Esophagus muscularis mucosa (tissue), 4 donors: ENCODE results near the gene PNPLA5. TPM values are rescaled to one million over a fixed set of nuclear protein-coding genes. Genes with fewer than 3 reads are reported as not detected.

Experiments used
- DNase-seq: peaks from one replicate; pipeline ENCODE4 v3.0.0-alpha.2; 2017; ENCODE audit errors: extremely low spot score
- H3K27ac ChIP-seq, 4 donors: fragments of 200-600 bp; sonication (generic); replicated peaks in 1 of 4; 1 replicate in 3 of 4; 2 replicates in 1 of 4; pipeline ENCODE4 v1.5.1; 2016 to 2019; ENCODE audit warnings: mild to moderate bottlenecking in 1 of 4
- H3K27me3 ChIP-seq, 4 donors: fragments of 200-600 bp; sonication (generic); one replicate each; pipeline versions ENCODE4 v1.5.1 to v1.6.0; 2016 to 2019
- H3K36me3 ChIP-seq, 4 donors: fragments of 200-600 bp; sonication (generic); one replicate each; pipeline ENCODE4 v1.5.1; 2016 to 2019
- H3K4me1 ChIP-seq, 4 donors: fragments of 200-600 bp; sonication (generic); one replicate each; pipeline ENCODE4 v1.5.1; 2016 to 2019
- H3K4me3 ChIP-seq, 4 donors: fragments of 200-600 bp; sonication (generic); 1 replicate in 2 of 4; 2 replicates in 2 of 4; pipeline ENCODE4 v1.5.1; 2016 to 2019; ENCODE audit warnings: mild to moderate bottlenecking in 4 of 4, moderate library complexity in 1 of 4
- H3K9me3 ChIP-seq, 4 donors: fragments of 200-600 bp; sonication (generic); 1 replicate in 3 of 4; 2 replicates in 1 of 4; pipeline ENCODE4 v1.5.1; 2016 to 2019
- CTCF ChIP-seq, 3 experiments: fragments of 200-600 bp in 2 of 3; fragments of 450-650 bp in 1 of 3; sonication (generic) in 2 of 3; IDR thresholded peaks; one replicate each; pipeline ENCODE4 v1.5.1; 2017 to 2019; ENCODE audit warnings: antibody characterized with exemption in 3 of 3, mild to moderate bottlenecking in 2 of 3, moderate library complexity in 1 of 3
- EP300 ChIP-seq: sonication (generic); formaldehyde crosslinking; IDR thresholded peaks from one replicate; pipeline ENCODE4 v1.6.1; 2017; ENCODE audit warnings: antibody characterized with exemption
- POLR2A ChIP-seq: fragments of 450-650 bp; IDR thresholded peaks from one replicate; pipeline ENCODE4 v1.6.1; 2017; ENCODE audit warnings: antibody characterized with exemption, moderate library complexity, mild to moderate bottlenecking, low read depth
- POLR2AphosphoS5 ChIP-seq, 2 donors: sonication (generic); formaldehyde crosslinking; IDR thresholded peaks; one replicate each; pipeline ENCODE4 v1.6.1; 2017; ENCODE audit warnings: antibody characterized with exemption in 2 of 2
- WGBS: methylation state at CpG from one replicate; pipeline ENCODE4 v1.1.5; 2018; 5-methylcytosine and 5-hydroxymethylcytosine counted together
- intact Hi-C: fragments of 100-400 bp; cut with DNase I; formaldehyde crosslinking; loops from one replicate; pipeline ENCODE4 v1.15.1; 2023
- total RNA-seq, 4 donors: library from RNA; depleted of rRNA; stranded (reverse); fragments of >200 nt; gene quantifications; one replicate each; pipeline versions ENCODE4 v1.1.0 to v1.2.1, GENCODE V29; 2016

The PNPLA5 gene
- total RNA-seq, 4 donors from 2014 or later: not detected

- Histone ChIP-seq H3K4me3 (no peak overlapping the region), H3K4me1 (no peaks in the 10 kb centered on the region), H3K9me3 (no peaks in the 10 kb centered on the region), H3K36me3 (no peaks in the 10 kb centered on the region), H3K27me3 (peaks cover 0 to 50% (median 0%) of the 10 kb centered on the region in 4 donors), H3K27ac (no peak overlapping the region)
- no peak for DNase-seq
- WGBS: 57% methylated on average over 11 of the region's 12 CpGs
- intact Hi-C loops: no loop called here
- TF ChIP-seq POLR2AphosphoS5 (IDR thresholded peaks at IDR 0.05): no peak
- TF ChIP-seq CTCF (IDR thresholded peaks at IDR 0.05): no peak
- no peak for TF ChIP-seq EP300
- TF ChIP-seq POLR2A: no peak
Observed at GRCh38 chr22:43897751-43898261, 6.0 kb upstream of the PNPLA5 start.

- H3K4me1 ChIP-seq: peaks cover 0 to 10% (median 10%) of the 10 kb centered on the region in 4 donors
- H3K4me3 ChIP-seq: no peak overlapping the region
- H3K27me3 ChIP-seq: peaks cover 0 to 55% (median 11%) of the 10 kb centered on the region in 4 donors
- DNase-seq: no peak
- WGBS: 45% methylated on average over 9 of the region's 11 CpGs
- intact Hi-C loops: no loop called here
- TF ChIP-seq POLR2A: no peak
- TF ChIP-seq CTCF (IDR thresholded peaks at IDR 0.05): no peak
- no peak for TF ChIP-seq EP300
- no peak for TF ChIP-seq POLR2AphosphoS5 (IDR thresholded peaks at IDR 0.05)
- no peaks in the 10 kb centered on the region for H3K9me3 ChIP-seq
- no peaks in the 10 kb centered on the region for H3K36me3 ChIP-seq
- H3K27ac ChIP-seq: no peak overlapping the region
Observed at GRCh38 chr22:43895986-43896645, 4.3 kb upstream of the PNPLA5 start.

- Histone ChIP-seq H3K36me3 (no peaks in the 10 kb centered on the region), H3K27me3 (peaks cover 0 to 70% (median 25%) of the 10 kb centered on the region in 4 donors), H3K9me3 (no peaks in the 10 kb centered on the region), H3K4me3 (no peak overlapping the region), H3K4me1 (peaks cover 0 to 13% (median 13%) of the 10 kb centered on the region in 4 donors), H3K27ac (no peak overlapping the region)
- no peak for DNase-seq
- WGBS: no CpG with 5 or more reads among the region's 5 CpGs
- TF ChIP-seq POLR2A (no peak), POLR2AphosphoS5 (IDR thresholded peaks at IDR 0.05) (no peak), EP300 (no peak), CTCF (IDR thresholded peaks at IDR 0.05) (no peak)
- intact Hi-C loops: no loop called here
Observed at GRCh38 chr22:43894122-43894521, 2.3 kb upstream of the PNPLA5 start.

- intact Hi-C loops: no loop called here
- no peaks in the 10 kb centered on the region for H3K36me3 ChIP-seq
- peaks cover 0 to 13% (median 13%) of the 10 kb centered on the region in 4 donors for H3K4me1 ChIP-seq
- H3K9me3 ChIP-seq: no peaks in the 10 kb centered on the region
- WGBS: no CpG with 5 or more reads among the region's 5 CpGs
- no peak overlapping the region for H3K4me3 ChIP-seq
- TF ChIP-seq POLR2AphosphoS5 (IDR thresholded peaks at IDR 0.05): no peak
- H3K27me3 ChIP-seq: peaks cover 0 to 77% (median 26%) of the 10 kb centered on the region in 4 donors
- H3K27ac ChIP-seq: no peak overlapping the region
- DNase-seq: no peak
Observed at GRCh38 chr22:43893266-43893665, 1.5 kb upstream of the PNPLA5 start.

- H3K27me3 ChIP-seq: peaks cover 0 to 86% (median 26%) of the 10 kb centered on the region in 4 donors
- intact Hi-C loops: no loop called here
- peaks cover 0 to 13% (median 13%) of the 10 kb centered on the region in 4 donors for H3K4me1 ChIP-seq
- WGBS: 54% methylated on average over 13 of the region's 15 CpGs
- H3K4me3 ChIP-seq: no peak overlapping the region
- no peak for DNase-seq
- H3K27ac ChIP-seq: no peak overlapping the region
- no peaks in the 10 kb centered on the region for H3K9me3 ChIP-seq
- H3K36me3 ChIP-seq: no peaks in the 10 kb centered on the region
- TF ChIP-seq EP300 (no peak), CTCF (IDR thresholded peaks at IDR 0.05) (no peak), POLR2A (no peak), POLR2AphosphoS5 (IDR thresholded peaks at IDR 0.05) (no peak)
Observed at GRCh38 chr22:43892183-43892894, 526 bp upstream of the PNPLA5 start.
